Activated naive CD4-positive, alpha-beta T cell treated with Interleukin-2 at 50 U/mL for 16 hours (primary cell): Measurements from ENCODE around the gene COMP.
"Not testable (repeated sequence)": the region's sequence is repeated elsewhere in the genome, so short reads cannot be mapped to it uniquely, and the experiment has no call there.

ENCODE experiments used
- DNase-seq: peaks from one replicate; pipeline ENCODE4 v3.0.0-alpha.2; 2020

COMP gene

GRCh38 chr19:18790566-18791314 lies at the start of gene COMP:
Gene COMP (minus strand): TSS chr19:18791305. CDS start chr19:18791269, 36 bp downstream.
- DNase-seq, result no peak

- no peak for DNase-seq
These were observed 49.5 kb upstream of the COMP start for GRCh38 chr19:18840288-18841267.

DNA sequence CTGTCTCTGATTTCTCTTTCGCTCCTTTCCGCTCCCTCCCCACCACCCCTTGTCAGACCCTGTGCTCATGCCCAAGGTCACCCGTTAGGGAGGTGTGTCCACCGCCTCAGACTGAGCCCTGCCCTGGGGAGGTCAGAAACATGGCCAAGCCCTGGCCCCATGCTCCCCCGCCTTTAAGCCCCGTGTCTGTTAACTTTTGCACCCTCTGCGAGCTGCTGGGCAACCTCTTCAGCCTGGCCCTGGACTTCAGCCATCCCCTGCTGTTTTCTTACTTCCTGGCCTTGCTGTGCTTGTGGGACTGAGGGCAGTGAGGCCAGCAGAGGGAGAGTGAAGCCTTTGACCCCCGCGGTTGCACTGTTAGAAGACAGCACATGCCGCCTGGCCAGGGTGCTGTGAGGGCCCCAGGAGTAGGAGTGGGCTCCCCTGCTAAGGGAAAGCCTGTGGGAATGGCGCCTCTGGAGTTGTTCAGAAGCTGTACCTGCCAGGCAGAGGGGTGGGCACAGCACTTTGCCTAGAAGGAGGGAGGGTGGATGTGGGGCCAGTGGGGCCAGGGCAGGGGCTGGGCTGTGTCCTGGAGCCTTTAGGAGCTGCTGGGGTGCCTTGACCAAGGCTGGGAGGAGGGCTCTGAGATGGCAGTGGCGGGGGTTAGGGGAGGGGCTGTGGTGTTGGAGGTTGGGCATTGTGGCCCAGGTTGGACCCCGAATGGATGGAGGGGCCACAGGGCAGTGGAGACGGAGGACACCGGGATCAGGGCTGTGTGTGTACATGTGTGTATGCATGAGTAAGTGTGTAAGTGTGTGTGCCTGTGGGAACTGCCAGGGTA lies 48.6 kb upstream of the COMP start:
- no peak for DNase-seq

DNA sequence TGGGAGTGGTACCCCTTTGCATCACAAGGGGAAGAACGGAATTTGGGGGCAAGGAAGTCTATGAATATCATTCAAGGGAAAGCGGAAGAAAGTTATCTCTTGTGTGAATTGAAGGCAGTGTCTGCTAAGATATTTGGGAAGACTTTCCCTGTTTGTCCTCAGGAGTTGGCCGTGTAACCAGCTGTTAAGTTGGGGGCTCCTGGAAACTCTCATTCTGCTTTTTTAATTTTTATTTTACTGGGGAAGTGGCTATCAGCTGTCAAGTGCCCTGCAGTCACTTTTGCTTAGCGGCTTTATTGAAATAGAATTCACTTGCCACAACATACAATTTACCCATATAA lies 43.5 kb upstream of the COMP start:
- no peak for DNase-seq

DNA sequence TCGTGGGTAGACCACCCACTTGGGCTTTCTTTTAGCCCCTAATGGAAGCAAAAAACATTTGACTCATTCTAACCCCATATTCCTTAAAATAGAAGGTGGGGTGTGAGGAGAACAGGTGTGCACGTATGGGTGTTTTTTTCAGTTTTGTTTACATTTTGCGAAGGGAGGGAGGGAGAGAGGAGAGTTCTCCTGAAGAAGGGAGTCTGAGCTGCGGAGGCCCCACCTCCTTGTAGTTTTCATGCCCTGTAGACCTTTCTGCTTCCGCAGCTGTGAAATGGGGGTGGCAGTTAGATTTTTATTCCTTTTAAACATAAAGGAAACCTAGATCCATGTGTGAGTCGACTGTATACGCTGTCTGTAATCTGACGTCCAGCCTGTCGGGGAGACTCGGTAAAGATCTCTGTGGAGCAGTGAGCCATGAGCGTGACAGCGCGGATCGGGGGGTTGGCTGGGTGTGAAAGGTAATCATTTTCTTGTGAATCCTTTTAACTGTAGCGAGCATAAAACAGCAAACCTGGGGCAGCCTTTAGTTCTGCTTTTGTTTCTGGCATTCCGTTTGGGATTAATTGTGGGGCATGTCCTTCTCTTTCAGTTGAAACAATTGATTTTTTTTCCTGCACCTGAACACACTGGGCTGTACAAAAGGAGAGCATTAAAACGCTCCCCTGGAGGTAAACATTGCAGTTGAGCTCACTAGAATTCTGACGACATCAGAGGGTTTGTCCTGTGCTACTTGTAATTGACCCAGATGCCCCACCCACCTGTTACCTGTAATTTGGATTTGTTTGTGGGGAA lies 42.9 kb upstream of the COMP start:
- peak; percentile 21 for DNase-seq

DNA sequence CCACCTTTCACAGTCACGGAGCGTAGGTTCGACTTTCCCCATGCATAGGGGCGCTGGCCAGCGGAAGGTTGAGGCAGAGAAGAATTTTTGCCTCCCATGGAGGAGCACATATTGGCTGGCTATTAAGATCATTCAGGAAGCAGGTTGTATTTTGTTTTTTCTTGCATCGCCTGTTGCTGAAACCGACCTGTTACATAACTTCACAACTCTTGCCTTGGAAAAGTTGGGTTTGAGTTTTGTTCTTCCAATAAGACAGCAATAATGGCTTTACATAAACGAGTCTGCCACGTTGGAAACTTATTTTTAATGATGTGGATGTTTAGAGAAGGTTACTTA lies 42.0 kb upstream of the COMP start:
- no peak for DNase-seq

GRCh38 chr19:18832306-18833140 lies 41.4 kb upstream of the COMP start:
- DNase-seq, result peak; percentile 36

GRCh38 chr19:18831524-18832305 lies 40.6 kb upstream of the COMP start, which contains the start of gene UPF1:
Gene UPF1 (plus strand): TSS chr19:18831959. CDS start chr19:18832210, 251 bp downstream.
- DNase-seq, result peak; percentile 97

- no peak for DNase-seq
These were observed 39.4 kb upstream of the COMP start for GRCh38 chr19:18830488-18830887.

DNA sequence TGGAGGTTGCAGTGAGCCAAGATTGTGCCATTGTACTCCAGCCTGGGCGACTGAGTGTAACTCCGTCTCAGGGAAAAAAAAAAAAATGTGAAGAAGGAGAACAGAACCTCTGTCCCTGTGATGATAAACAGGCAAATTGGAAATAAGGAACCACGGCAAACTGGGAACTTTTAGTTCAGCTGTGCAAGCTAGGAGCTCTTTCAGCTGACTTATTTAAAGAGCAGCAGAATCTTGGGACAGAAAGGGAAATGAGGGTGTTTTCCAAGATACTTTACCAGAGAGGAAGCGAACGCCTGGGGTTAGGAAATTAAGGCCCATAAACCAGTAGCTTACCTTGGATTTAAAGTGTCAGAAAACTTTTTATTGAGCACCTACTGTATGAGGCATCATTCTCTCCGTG lies 37.7 kb upstream of the COMP start:
- DNase-seq, result no peak

GRCh38 chr19:18817574-18817973 lies 26.5 kb upstream of the COMP start:
- no peak for DNase-seq

GRCh38 chr19:18816645-18817044 lies 25.5 kb upstream of the COMP start:
- not testable (repeated sequence) for DNase-seq

- DNase-seq, result no peak
These were observed 24.6 kb upstream of the COMP start for GRCh38 chr19:18815673-18816072.

DNA sequence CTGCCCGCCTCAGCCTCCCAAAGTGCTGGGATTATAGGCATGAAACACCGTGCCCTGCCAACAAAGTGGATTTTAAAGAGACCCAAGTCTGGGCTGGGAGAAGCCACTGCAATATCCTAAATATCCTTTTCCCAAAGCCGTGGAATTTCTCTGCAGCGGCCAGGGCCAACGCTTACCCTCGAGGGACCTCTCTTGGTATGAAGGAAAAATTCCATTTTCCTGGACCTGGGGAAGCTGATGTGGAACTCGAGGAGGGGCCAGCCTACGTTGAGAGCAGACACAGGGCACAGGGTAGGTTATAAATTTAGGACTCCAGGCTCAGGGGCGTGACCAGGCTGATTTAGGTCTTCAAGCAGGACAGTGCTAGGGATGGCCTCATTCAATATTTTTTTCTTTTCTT lies 23.0 kb upstream of the COMP start:
- no peak for DNase-seq

- DNase-seq, result not testable (repeated sequence)
These were observed 20.5 kb upstream of the COMP start for GRCh38 chr19:18811638-18812037.

GRCh38 chr19:18809149-18809868 lies 18.2 kb upstream of the COMP start:
- no peak for DNase-seq

DNA sequence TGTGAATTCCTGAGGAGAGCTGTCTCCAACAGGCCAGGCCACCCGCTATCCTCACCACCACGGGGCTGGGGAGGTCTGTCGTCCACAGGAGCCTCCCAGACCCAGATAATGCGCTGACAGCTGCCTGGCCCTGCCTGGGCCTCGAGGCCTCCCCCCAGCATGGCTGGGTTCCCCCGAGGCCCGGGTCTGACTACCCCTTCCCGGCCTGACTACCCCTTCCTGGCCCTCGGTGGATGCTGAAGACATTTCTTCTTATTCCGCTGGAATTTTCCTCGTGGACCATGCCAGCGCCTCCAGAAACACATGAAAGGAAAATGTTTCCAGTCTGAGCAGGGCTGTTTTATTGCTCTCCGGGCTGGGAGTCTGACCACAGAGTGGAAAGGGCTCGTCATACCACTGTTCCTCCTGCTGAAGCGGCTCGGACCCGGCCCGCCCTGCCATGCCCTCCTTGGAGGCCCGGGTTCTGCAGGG lies 16.8 kb upstream of the COMP start:
- no peak for DNase-seq

DNA sequence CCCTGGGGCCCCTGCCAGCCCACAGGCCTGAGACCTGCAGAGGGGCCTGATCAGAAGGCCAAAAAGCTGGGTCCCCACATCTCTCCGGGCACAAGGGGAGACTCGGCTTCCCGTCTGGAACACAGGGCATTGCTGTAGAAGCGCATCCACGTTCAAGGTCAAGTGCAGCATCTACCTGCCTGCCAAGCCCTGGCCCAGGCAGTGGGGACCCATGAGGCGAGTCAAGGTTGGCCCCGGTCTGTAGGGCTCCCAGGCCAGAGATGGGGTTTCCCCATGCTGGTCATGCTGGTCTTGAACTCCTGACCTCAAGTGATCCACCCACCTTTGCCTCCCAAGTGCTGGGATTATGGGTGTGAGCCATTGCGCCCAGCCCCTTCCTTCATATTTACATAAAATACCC lies 13.5 kb upstream of the COMP start:
- no peak for DNase-seq

DNA sequence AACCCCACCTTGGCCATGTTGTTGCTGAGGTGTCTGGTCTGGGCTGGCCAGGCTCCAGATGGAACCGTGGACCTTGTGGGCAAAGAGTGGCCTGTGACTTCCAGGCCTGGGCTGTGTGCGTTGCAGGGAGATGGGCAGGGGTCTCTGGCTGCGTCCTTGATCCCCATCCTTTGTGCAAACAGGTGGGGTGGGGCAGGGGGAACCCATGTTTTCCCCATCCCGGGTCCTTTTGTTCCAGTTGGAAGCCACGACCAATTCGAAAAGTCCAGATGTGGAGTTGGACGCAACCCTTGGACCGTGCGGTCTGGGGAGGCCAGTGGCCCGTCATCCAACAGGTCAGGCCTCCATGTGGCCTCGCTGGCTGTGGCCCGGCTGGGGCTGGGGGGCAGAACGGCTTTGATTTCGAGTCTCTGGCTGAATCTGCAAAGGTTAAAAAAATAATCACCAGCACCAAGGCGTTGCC lies 13.1 kb upstream of the COMP start:
- DNase-seq, result no peak
